NCI-H510A (cell line): Measurements from ENCODE around the gene BAIAP2.

Source experiments
- DNase-seq: peaks from one replicate; lab custom pipeline; 2025; lab: John Stamatoyannopoulos, UW

The BAIAP2 gene

GRCh38 chr17:81090361-81091136 lies 55.6 kb downstream of the BAIAP2 start:
- no peak for DNase-seq

DNA sequence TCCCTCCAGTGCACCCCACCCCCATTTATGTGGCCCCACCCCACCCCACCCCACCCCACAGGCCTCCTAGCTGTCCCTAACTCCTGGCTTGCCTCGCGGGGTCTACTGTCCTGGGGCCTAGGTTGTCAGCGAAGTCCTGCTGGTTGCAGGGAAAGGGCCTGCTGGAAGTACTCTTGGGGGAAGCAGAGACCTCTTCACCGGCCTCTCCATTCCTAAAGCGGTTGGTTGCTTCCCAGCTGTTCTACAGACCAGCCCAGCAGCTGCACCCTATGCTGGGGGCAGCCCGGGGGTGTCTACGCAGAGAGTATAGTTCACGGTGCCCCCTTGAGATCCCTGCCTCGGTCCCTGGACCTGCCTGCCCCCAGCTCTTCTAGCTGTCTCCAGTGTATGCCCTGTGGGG lies 56.2 kb downstream of the BAIAP2 start:
- DNase-seq, result no peak

GRCh38 chr17:81091774-81092517 lies 57.0 kb downstream of the BAIAP2 start:
- no peak for DNase-seq

GRCh38 chr17:81092518-81093095 lies 57.7 kb downstream of the BAIAP2 start:
- no peak for DNase-seq

DNA sequence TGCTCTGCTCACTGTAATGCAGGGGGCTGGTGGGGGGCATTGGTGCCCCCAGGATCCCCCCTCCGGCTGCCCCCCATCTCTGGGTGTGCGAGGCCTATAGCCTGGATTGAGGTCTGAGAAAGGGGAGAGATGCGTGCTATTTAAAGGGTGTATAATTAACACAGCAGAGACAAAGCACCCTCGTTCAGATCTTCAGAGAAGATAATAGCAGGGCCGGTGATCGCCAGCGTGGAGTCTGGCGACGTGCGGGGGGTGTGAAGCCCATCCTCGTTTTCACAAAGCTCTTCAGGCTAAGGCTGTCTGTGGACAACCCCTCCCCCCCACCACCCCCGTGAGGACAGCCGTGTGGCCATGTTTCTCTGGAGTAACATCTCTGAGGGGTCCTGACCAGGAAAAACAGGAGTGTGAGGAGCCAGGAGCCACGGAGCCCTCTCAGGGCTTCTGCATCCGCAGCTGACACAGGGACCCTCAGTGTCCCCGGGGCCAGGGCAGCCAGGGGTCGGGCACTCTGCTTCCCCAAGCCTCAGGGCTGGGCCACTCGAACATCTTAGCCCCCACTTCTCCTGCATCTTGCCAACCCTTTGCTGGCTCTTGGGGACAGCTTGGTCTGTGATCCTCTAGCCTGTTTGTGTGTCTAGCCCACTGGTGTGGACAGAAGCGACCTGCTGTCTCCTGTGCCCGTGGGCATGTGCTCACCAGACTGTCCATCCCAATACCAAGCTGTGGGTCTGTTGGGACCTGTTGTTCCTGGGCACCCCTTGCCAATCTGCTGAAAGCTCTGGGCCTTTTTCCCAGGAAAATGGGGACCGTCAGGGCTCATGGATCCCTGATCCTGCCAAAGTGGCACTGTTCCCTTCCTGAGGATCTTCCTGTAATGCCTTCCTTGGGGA lies 58.9 kb downstream of the BAIAP2 start:
- DNase-seq, result no peak

GRCh38 chr17:81094509-81095382 lies 59.8 kb downstream of the BAIAP2 start:
- peak; percentile 56 for DNase-seq

GRCh38 chr17:81095383-81095762 lies 60.4 kb downstream of the BAIAP2 start:
- DNase-seq, result peak; percentile 10

- DNase-seq, result no peak
Observed at GRCh38 chr17:81096741-81097133, 61.8 kb downstream of the BAIAP2 start.

GRCh38 chr17:81097134-81097942 lies 62.4 kb downstream of the BAIAP2 start:
- DNase-seq, result no peak

- DNase-seq, result no peak
Observed at GRCh38 chr17:81097943-81098308, 63.0 kb downstream of the BAIAP2 start.

DNA sequence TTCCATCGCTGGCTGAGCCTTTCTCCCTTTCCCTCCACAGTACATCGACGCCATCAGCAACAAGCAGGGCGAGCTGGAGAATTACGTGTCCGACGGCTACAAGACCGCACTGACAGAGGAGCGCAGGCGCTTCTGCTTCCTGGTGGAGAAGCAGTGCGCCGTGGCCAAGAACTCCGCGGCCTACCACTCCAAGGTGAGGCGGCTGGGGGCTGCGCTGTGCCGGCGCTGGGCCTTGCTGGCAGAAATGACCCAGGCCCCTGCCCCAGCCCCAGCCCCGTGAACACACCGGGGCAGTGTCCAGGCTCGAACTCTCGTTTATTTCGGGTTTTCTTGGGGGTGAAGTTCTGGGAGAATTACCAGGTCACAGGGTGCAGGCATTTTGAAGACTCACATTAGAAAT lies 64.9 kb downstream of the BAIAP2 start:
- no peak for DNase-seq

DNA sequence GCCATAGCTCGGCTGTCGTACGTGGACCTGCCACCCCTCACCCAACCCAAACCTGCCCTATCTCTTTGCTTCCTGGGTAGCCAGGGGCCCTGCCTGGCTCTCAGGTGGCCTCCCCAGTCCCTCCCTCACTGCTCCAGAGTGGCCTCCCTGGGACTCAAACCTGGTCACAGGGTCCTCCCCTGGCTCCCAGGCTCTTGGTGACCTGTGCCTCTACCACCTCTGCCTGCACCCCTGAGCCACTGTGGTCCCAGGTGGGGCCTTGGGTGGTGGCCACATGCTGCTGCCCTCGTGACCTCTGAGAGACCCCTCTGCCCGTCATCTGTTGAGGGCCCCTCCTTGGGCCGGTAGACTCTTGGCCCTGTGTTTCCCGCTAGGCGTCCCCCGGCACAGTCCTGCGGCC lies 65.7 kb downstream of the BAIAP2 start:
- DNase-seq, result no peak

DNA sequence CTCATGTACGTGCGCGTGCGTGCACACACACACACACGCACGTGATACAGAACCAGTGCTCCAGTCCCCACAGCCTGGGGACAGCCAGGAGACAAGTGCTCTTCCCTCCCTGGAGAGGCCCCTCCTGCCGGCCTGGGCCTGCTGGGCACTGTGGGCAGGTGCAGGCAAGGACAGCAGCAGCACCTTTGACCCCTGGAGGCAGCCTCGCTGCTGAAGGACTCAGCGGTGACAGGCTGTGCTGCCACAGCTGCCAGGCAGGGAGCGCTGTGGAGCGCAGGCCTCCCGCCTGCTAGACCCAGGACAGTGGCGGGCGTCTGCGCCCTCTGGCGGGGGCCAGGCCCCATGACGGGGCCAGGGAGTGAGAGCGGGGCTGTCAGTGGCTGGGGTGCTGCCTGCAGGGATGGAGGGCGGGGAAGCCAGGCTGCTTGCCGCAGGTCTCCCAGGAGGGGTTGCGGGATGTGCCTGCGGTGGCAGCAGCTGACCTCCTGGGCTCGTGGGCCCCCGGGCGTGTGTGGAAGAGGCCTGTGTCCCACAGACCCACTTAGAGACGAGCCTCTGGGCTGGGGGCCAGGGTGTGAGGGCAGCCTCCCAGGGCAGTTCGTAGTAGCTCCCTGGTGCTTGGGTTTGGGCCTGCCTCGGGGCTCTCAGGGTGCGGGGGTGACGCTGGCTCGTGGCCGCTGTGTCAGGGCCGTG lies 66.8 kb downstream of the BAIAP2 start:
- DNase-seq, result peak; percentile 13

- DNase-seq, result no peak
Observed at GRCh38 chr17:81102352-81102751, 67.4 kb downstream of the BAIAP2 start.

DNA sequence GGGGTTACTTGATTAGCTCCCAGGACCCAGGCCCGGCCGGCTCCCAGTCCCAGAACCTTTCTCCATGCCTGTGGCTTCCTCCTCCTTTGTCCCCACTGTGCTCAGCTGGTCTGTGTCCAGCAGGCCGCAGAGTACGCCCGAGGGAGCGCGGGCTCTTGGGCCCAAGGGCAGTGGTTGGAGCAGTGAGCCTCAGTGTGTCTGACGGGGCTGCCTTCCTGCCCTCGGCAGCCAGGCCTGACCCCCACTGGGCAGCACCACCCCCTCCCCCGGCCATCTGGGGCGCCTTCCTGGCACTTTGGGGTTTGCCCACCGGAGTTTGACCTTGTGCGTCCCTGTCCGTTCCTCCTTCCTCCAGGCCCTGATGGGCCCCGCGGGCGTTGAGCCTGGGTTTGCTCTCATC lies 67.9 kb downstream of the BAIAP2 start:
- DNase-seq, result no peak

DNA sequence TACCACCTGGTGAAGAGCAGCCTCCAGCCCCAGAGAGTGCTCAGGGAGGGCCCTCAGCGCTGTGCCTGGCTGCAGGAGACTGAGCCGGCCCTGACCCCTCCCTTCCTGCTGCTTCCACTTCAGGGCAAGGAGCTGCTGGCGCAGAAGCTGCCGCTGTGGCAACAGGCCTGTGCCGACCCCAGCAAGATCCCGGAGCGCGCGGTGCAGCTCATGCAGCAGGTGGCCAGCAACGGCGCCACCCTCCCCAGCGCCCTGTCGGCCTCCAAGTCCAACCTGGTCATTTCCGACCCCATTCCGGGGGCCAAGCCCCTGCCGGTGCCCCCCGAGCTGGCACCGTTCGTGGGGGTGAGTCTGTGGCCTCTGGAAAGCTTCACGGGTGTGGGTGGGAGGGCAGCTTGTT lies 68.4 kb downstream of the BAIAP2 start:
- DNase-seq, result no peak

DNA sequence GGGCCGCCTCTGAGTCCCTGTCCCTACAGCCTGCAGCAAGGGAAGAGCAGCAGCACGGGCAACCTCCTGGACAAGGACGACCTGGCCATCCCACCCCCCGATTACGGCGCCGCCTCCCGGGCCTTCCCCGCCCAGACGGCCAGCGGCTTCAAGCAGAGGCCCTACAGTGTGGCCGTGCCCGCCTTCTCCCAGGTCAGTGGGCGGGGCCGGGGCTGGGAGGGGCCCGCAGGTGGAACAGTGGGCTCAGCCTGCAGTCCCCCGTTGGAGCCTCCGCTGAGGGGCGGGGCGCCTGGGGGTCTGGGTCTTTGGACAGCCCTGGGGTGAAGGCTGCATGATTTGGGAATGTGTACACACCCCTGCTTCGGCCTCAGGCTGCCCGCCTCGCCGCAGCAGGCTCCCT lies 71.8 kb downstream of the BAIAP2 start:
- no peak for DNase-seq

DNA sequence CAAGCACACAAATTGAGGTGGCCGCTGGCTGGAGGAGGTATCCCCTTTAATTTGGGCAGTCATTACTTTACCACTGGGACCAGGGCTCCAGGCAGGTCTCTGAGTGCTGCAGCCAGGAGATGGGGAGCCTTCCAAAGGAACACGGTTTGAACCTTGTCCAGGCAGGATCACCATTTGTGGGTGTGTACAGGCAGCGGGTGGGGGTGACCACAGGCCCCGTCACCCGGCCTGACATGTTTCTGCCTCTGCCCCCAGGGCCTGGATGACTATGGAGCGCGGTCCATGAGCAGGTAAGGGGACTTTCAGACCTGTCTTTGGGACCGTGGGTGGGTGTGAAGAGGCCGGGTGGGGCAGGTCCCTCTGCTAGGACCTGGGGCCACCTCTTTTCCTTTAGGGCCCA lies 73.3 kb downstream of the BAIAP2 start:
- DNase-seq, result no peak

- DNase-seq, result no peak
Observed at GRCh38 chr17:81109957-81110356, 75.0 kb downstream of the BAIAP2 start.
